ENCODE data around the gene TOM1L2. TPM values are rescaled to one million over a fixed set of nuclear protein-coding genes. Genes with fewer than 3 reads are reported as not detected.

TOM1L2 gene
- total RNA-seq, 1 experiment from 2014 or later: 34.2 TPM

- BruUV-seq (replicated peaks): no TSS peak
- Mint-ChIP-seq H3K4me1 (ENCODE audit: insufficient read depth, unreplicated experiment) (peaks cover 37% of the 10 kb centered on the region), H3K27me3 (ENCODE audit: insufficient read depth, unreplicated experiment) (no peaks in the 10 kb centered on the region), H3K36me3 (ENCODE audit: insufficient read depth, unreplicated experiment) (peaks cover 4% of the 10 kb centered on the region), H3K9me3 (ENCODE audit: unreplicated experiment) (no peaks in the 10 kb centered on the region), H3K27ac (ENCODE audit: low read depth, unreplicated experiment) (no peak overlapping the region), H3K4me3 (ENCODE audit: unreplicated experiment) (no peak overlapping the region)
- DNase-seq (ENCODE audit: unreplicated experiment): no peak
- intact Hi-C loops (cut with micrococcal nuclease): loop anchor here (2.0 kb wide), 1 partner anchor 25 kb away; no protein-coding TSS in a partner anchor
- CTCF ChIA-PET: interaction anchor here (0.7 to 1.1 kb wide), 3 partner anchors 9 to 93 kb away, joined by 3 to 7 read pairs (median 3); no protein-coding TSS in a partner anchor
- TF ChIP-seq CTCF (IDR thresholded peaks at IDR 0.05; ENCODE audit: unreplicated experiment): no peak
- POLR2A ChIA-PET: no interaction called here
Measured at GRCh38 chr17:17934214-17934613, 38.0 kb downstream of the TOM1L2 start.

GRCh38 chr17:17933775-17934174, 38.4 kb downstream of the TOM1L2 start:
- DNase-seq (ENCODE audit: unreplicated experiment): no peak
- H3K27me3 Mint-ChIP-seq (ENCODE audit: insufficient read depth, unreplicated experiment): no peaks in the 10 kb centered on the region
- no peaks in the 10 kb centered on the region for H3K9me3 Mint-ChIP-seq (ENCODE audit: unreplicated experiment)
- BruUV-seq (replicated peaks): no TSS peak
- H3K4me3 Mint-ChIP-seq (ENCODE audit: unreplicated experiment): no peak overlapping the region
- CTCF ChIA-PET: interaction anchor here (0.6 to 1.1 kb wide), 4 partner anchors 8 to 93 kb away, joined by 3 to 7 read pairs (median 4); no protein-coding TSS in a partner anchor
- POLR2A ChIA-PET: interaction anchor here (0.6 to 1.3 kb wide), 3 partner anchors 9 to 39 kb away, joined by 3 to 4 read pairs (median 3); partner anchors contain the start of genes DRC3 and TOM1L2
- intact Hi-C loops (cut with micrococcal nuclease): loop anchor here (2.0 kb wide), 1 partner anchor 25 kb away; no protein-coding TSS in a partner anchor
- H3K27ac Mint-ChIP-seq (ENCODE audit: low read depth, unreplicated experiment): no peak overlapping the region
- peaks cover 33% of the 10 kb centered on the region for H3K4me1 Mint-ChIP-seq (ENCODE audit: insufficient read depth, unreplicated experiment)
- TF ChIP-seq CTCF (IDR thresholded peaks at IDR 0.05; ENCODE audit: unreplicated experiment): no peak
- H3K36me3 Mint-ChIP-seq (ENCODE audit: insufficient read depth, unreplicated experiment): peaks cover 5% of the 10 kb centered on the region

GRCh38 chr17:17931159-17931558, 41.0 kb downstream of the TOM1L2 start:
- DNase-seq (ENCODE audit: unreplicated experiment): no peak
- BruUV-seq (replicated peaks): no TSS peak
- Mint-ChIP-seq H3K9me3 (ENCODE audit: unreplicated experiment) (no peaks in the 10 kb centered on the region), H3K36me3 (ENCODE audit: insufficient read depth, unreplicated experiment) (peaks cover 5% of the 10 kb centered on the region), H3K4me3 (ENCODE audit: unreplicated experiment) (no peak overlapping the region), H3K4me1 (ENCODE audit: insufficient read depth, unreplicated experiment) (peaks cover 17% of the 10 kb centered on the region), H3K27me3 (ENCODE audit: insufficient read depth, unreplicated experiment) (no peaks in the 10 kb centered on the region), H3K27ac (ENCODE audit: low read depth, unreplicated experiment) (no peak overlapping the region)
- ChIA-PET POLR2A (interaction anchor here (0.5 to 1.1 kb wide), 3 partner anchors 10 to 729 kb away, joined by 3 read pairs; no protein-coding TSS in a partner anchor), CTCF (interaction anchor here (0.5 to 1.5 kb wide), 5 partner anchors 10 to 102 kb away, joined by 3 to 6 read pairs (median 4); no protein-coding TSS in a partner anchor)
- TF ChIP-seq CTCF (IDR thresholded peaks at IDR 0.05; ENCODE audit: unreplicated experiment): no peak
- intact Hi-C loops (cut with micrococcal nuclease): no loop called here

- POLR2A ChIA-PET: no interaction called here
Measured at GRCh38 chr17:17930674-17931073, 41.5 kb downstream of the TOM1L2 start.

More at GRCh38 chr17:17930674-17931073, 41.5 kb downstream of the TOM1L2 start:
- no peak for TF ChIP-seq CTCF (IDR thresholded peaks at IDR 0.05; ENCODE audit: unreplicated experiment)
- BruUV-seq (replicated peaks): no TSS peak
- no peak for DNase-seq (ENCODE audit: unreplicated experiment)
- intact Hi-C loops (cut with micrococcal nuclease): no loop called here
- CTCF ChIA-PET: interaction anchor here (0.5 kb wide), 1 partner anchor 18 kb away, joined by 4 read pairs; no protein-coding TSS in a partner anchor
- H3K27ac Mint-ChIP-seq (ENCODE audit: low read depth, unreplicated experiment): no peak overlapping the region
- H3K27me3 Mint-ChIP-seq (ENCODE audit: insufficient read depth, unreplicated experiment): no peaks in the 10 kb centered on the region
- peaks cover 5% of the 10 kb centered on the region for H3K36me3 Mint-ChIP-seq (ENCODE audit: insufficient read depth, unreplicated experiment)
- no peak overlapping the region for H3K4me3 Mint-ChIP-seq (ENCODE audit: unreplicated experiment)
- H3K4me1 Mint-ChIP-seq (ENCODE audit: insufficient read depth, unreplicated experiment): peaks cover 12% of the 10 kb centered on the region
- no peaks in the 10 kb centered on the region for H3K9me3 Mint-ChIP-seq (ENCODE audit: unreplicated experiment)

All from MCF 10A (cell line).